Cerebellar nuclear complex (tissue), 1 donor: ENCODE measurements around the gene KRTAP20-1.

Experiments used
- DNase-seq, 2 experiments: peaks; one replicate each; lab custom pipeline; 2025; lab: John Stamatoyannopoulos, UW

The KRTAP20-1 gene

DNA sequence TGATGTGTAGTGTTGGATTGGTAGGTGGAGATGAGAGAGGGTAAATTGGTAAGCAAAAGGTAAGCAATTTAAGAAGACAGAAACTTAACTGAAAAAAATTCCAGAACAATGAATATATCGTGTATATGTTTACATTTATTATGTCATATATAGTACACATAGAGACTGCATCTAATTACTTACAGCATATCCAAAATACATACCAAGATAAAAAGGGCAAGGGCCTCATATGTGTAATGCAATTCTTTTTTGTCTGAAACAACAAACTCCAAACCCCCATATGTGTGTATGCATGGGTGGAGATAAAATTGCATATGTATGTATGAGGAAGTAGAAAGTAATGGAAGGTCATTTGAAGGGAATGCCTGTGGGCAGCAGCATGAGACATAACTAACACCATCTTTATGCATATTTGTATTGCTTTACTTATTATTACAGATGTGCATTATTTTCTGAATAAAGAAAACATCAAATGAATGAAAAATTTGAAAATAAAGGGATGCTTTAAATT is 30.7 kb downstream of the KRTAP20-1 start:
- no peak for DNase-seq

GRCh38 chr21:30652891-30653290 is 36.7 kb downstream of the KRTAP20-1 start:
- no peak for DNase-seq
